KMS-11 (cell line): Measurements from ENCODE around the gene FAM199X.

Experiments used
- H2AFZ ChIP-seq: fragments of 200-600 bp; sonication (generic); 2 replicates; pipeline ENCODE4 v1.6.1; 2016; ENCODE audit warnings: antibody characterized with exemption, mixed run types, low read depth
- H3K27ac ChIP-seq: fragments of 200-600 bp; sonication (generic); 2 replicates; pipeline ENCODE4 v1.6.1; 2016; ENCODE audit warnings: mild to moderate bottlenecking, mixed run types
- H3K27me3 ChIP-seq: fragments of 200-600 bp; sonication (generic); 2 replicates; pipeline ENCODE4 v1.6.1; 2017; ENCODE audit warnings: mild to moderate bottlenecking, low read depth, mixed run types, moderate library complexity; ENCODE audit not compliant: insufficient read depth
- H3K36me3 ChIP-seq: fragments of 200-600 bp; sonication (generic); 2 replicates; pipeline ENCODE4 v1.6.1; 2017; ENCODE audit warnings: mild to moderate bottlenecking, mixed run types; ENCODE audit not compliant: insufficient read depth
- H3K4me1 ChIP-seq: fragments of 200-600 bp; sonication (generic); 2 replicates; pipeline ENCODE4 v1.6.1; 2016; ENCODE audit warnings: mild to moderate bottlenecking, low read depth, mixed run types; ENCODE audit not compliant: poor library complexity, severe bottlenecking
- H3K4me2 ChIP-seq: fragments of 200-600 bp; sonication (generic); 2 replicates; pipeline ENCODE4 v1.7.0; 2016; ENCODE audit warnings: mild to moderate bottlenecking, mixed run types
- H3K4me3 ChIP-seq: fragments of 200-600 bp; sonication (generic); IDR thresholded peaks from 2 replicates; pipeline ENCODE4 v1.6.1; 2017; ENCODE audit warnings: low read depth, low read length, mixed read lengths; ENCODE audit not compliant: insufficient read depth
- H3K79me2 ChIP-seq: fragments of 200-600 bp; sonication (generic); 2 replicates; pipeline ENCODE4 v1.6.1; 2016; ENCODE audit warnings: low read depth, mixed run types; ENCODE audit not compliant: insufficient read depth
- H3K9ac ChIP-seq: fragments of 200-600 bp; sonication (generic); 2 replicates; pipeline ENCODE4 v1.6.1; 2016; ENCODE audit warnings: mild to moderate bottlenecking, mixed run types
- H4K20me1 ChIP-seq: fragments of 200-600 bp; sonication (generic); 2 replicates; pipeline ENCODE4 v1.6.1; 2016; ENCODE audit warnings: mild to moderate bottlenecking, mixed run types; ENCODE audit not compliant: insufficient read depth
- TF ChIP-seq, protein P1 (sequence below): fragments of 200-600 bp; sonication (generic); conservative IDR thresholded peaks from 2 replicates; pipeline ENCODE4 v1.6.1; 2017; ENCODE audit warnings: low read depth, mild to moderate bottlenecking, antibody characterized with exemption, low read length, moderate library complexity, mixed read lengths

The FAM199X gene

DNA sequence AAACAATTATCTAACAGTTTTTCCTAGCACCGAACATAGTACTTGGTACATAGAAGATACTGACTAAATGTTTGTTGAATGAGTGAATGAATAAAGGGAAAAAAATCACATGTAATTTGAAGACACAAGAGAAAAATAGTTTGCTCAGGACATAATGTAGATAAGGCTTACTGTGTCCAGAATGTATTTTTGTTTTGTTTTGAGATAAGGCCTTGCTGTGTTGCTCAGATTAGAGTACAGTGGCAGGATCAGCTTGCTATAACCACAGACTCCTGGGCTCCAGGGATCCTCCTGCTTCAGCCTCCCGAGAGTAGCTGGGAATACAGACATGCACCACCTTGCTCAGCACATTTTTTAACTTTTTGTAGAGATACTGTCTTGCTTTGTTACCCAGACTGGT is 6.5 kb downstream of the FAM199X start:
- Histone ChIP-seq H3K4me2 (no peak overlapping the region), H2AFZ (no peak overlapping the region), H4K20me1 (no peaks in the 10 kb centered on the region), H3K36me3 (no peaks in the 10 kb centered on the region), H3K79me2 (peaks cover 16% of the 10 kb centered on the region; the same call in 1 of the 2 replicates), H3K4me1 (peaks cover 7% of the 10 kb centered on the region), H3K4me3 (no peak overlapping the region), H3K9ac (no peak overlapping the region), H3K27ac (no peak overlapping the region), H3K27me3 (no peaks in the 10 kb centered on the region)
- TF ChIP-seq, protein P1, sequence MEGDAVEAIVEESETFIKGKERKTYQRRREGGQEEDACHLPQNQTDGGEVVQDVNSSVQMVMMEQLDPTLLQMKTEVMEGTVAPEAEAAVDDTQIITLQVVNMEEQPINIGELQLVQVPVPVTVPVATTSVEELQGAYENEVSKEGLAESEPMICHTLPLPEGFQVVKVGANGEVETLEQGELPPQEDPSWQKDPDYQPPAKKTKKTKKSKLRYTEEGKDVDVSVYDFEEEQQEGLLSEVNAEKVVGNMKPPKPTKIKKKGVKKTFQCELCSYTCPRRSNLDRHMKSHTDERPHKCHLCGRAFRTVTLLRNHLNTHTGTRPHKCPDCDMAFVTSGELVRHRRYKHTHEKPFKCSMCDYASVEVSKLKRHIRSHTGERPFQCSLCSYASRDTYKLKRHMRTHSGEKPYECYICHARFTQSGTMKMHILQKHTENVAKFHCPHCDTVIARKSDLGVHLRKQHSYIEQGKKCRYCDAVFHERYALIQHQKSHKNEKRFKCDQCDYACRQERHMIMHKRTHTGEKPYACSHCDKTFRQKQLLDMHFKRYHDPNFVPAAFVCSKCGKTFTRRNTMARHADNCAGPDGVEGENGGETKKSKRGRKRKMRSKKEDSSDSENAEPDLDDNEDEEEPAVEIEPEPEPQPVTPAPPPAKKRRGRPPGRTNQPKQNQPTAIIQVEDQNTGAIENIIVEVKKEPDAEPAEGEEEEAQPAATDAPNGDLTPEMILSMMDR, result no peak

DNA sequence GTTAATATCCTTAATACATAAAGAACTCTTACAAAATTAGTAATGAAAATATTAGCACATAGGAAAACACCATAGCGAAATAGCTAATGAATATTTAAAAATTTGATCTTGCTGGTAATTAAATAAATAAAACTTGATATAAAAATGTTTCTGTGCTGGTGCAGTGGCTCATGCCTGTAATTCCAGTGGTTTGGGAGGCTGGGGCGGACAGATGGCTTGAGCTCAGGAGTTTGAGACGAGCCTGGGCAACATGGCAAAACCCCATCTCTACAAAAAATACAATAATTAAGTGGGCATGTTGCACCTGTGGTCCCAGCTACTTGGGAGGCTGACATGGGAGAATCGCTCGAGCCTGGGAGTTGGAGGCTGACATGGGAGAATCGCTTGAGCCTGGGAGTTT is 7.6 kb downstream of the FAM199X start:
- Histone ChIP-seq H3K4me1 (no peaks in the 10 kb centered on the region), H3K27ac (no peak overlapping the region), H3K4me2 (no peak overlapping the region), H3K36me3 (no peaks in the 10 kb centered on the region), H3K79me2 (peaks cover 7% of the 10 kb centered on the region; the same call in 1 of the 2 replicates), H4K20me1 (no peaks in the 10 kb centered on the region), H2AFZ (no peak overlapping the region), H3K27me3 (no peaks in the 10 kb centered on the region), H3K9ac (no peak overlapping the region), H3K4me3 (no peak overlapping the region)
- TF ChIP-seq, protein P1, result no peak

DNA sequence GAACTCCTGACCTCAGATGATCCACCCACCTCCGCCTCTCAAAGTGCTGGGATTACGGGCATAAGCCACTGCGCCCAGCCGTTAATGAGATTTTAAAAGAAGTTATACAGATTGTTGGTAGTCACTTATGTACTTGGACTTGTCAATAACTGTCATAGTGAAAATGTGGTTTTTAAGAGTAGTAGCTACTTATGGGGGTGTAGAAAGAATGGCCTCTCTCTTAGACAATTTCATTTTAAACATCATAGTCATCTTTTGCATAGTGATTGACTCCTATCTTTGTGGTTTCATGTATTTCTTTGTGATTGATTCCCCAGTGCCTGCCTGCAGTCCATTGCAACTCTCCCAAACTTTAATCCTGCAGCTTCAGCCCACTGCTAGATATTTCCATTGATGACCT is 17.4 kb downstream of the FAM199X start:
- Histone ChIP-seq H3K4me3 (no peak overlapping the region), H3K4me1 (peaks cover 9% of the 10 kb centered on the region), H3K27ac (no peak overlapping the region), H2AFZ (no peak overlapping the region), H3K36me3 (no peaks in the 10 kb centered on the region), H4K20me1 (no peaks in the 10 kb centered on the region), H3K27me3 (no peaks in the 10 kb centered on the region), H3K9ac (no peak overlapping the region), H3K79me2 (peaks cover 11% of the 10 kb centered on the region; the same call in 1 of the 2 replicates), H3K4me2 (no peak overlapping the region)
- TF ChIP-seq, protein P1, result no peak

DNA sequence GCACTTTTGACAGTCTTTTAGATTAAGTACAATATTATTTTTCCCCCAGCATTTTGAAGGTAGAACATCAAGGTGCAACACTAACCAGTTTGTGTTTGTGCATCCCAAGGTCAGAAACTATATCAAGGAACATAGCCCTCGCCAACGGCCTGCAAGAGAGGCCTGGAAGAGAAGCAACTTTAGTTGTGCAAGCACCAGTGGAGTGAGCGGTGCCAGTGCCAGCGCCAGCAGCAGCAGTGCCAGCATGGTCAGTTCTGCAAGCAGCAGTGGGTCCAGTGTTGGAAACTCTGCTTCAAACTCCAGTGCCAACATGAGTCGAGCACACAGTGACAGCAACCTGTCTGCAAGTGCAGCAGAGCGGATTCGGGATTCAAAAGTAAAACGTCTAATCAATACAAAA is 21.7 kb downstream of the FAM199X start:
- no peaks in the 10 kb centered on the region for H3K4me1 ChIP-seq
- H3K4me3 ChIP-seq, result no peak overlapping the region
- H3K4me2 ChIP-seq, result no peak overlapping the region
- no peaks in the 10 kb centered on the region for H3K27me3 ChIP-seq
- no peaks in the 10 kb centered on the region for H3K36me3 ChIP-seq
- no peaks in the 10 kb centered on the region; the same call in 1 of the 2 replicates for H3K79me2 ChIP-seq
- no peaks in the 10 kb centered on the region for H4K20me1 ChIP-seq
- TF ChIP-seq, protein P1, result no peak
- no peak overlapping the region for H3K27ac ChIP-seq
- no peak overlapping the region for H3K9ac ChIP-seq
- no peak overlapping the region for H2AFZ ChIP-seq
